GM21529 (cell line): ENCODE data around the gene RHEB.
A peak's percentile ranks its signal among the peaks of the same experiment; 100 is the strongest.

Experiments used
- ATAC-seq: cut with Tn5 transposase; IDR thresholded peaks from one replicate; pipeline ENCODE4 v1.9.1; 2021; ENCODE audit not compliant: unreplicated experiment

RHEB gene

GRCh38 chr7:151477867-151478266 lies 41.8 kb downstream of the RHEB start:
- no peak for ATAC-seq

GRCh38 chr7:151472644-151473380 lies 46.9 kb downstream of the RHEB start:
- peak; percentile 34 for ATAC-seq

GRCh38 chr7:151470711-151471110 lies 49.0 kb downstream of the RHEB start:
- no peak for ATAC-seq

GRCh38 chr7:151469281-151469680 lies 50.4 kb downstream of the RHEB start:
- no peak for ATAC-seq

- no peak for ATAC-seq
These were observed 51.3 kb downstream of the RHEB start for GRCh38 chr7:151468217-151469018.

GRCh38 chr7:151465169-151465568 lies 54.5 kb downstream of the RHEB start:
- ATAC-seq: no peak

GRCh38 chr7:151462306-151462779 lies 57.4 kb downstream of the RHEB start:
- no peak for ATAC-seq

- ATAC-seq: no peak
These were observed 57.8 kb downstream of the RHEB start for GRCh38 chr7:151461942-151462230.

- no peak for ATAC-seq
These were observed 58.4 kb downstream of the RHEB start for GRCh38 chr7:151461096-151461941.

GRCh38 chr7:151460474-151460855 lies 59.2 kb downstream of the RHEB start:
- no peak for ATAC-seq

GRCh38 chr7:151459726-151460473 lies 59.8 kb downstream of the RHEB start:
- no peak for ATAC-seq

- no peak for ATAC-seq
These were observed 62.2 kb downstream of the RHEB start for GRCh38 chr7:151457534-151457933.

- ATAC-seq: no peak
These were observed 62.9 kb downstream of the RHEB start for GRCh38 chr7:151456782-151457181.

- ATAC-seq: no peak
These were observed 63.4 kb downstream of the RHEB start for GRCh38 chr7:151456276-151456675.

GRCh38 chr7:151455690-151456089 lies 64.0 kb downstream of the RHEB start:
- no peak for ATAC-seq

- no peak for ATAC-seq
These were observed 64.7 kb downstream of the RHEB start for GRCh38 chr7:151454932-151455530.

- no peak for ATAC-seq
These were observed 65.4 kb downstream of the RHEB start for GRCh38 chr7:151454305-151454704.

GRCh38 chr7:151453326-151453791 lies 66.3 kb downstream of the RHEB start:
- no peak for ATAC-seq

- no peak for ATAC-seq
These were observed 66.9 kb downstream of the RHEB start for GRCh38 chr7:151452680-151453325.
